Measurements from ENCODE around the gene MYO5B.

DNA sequence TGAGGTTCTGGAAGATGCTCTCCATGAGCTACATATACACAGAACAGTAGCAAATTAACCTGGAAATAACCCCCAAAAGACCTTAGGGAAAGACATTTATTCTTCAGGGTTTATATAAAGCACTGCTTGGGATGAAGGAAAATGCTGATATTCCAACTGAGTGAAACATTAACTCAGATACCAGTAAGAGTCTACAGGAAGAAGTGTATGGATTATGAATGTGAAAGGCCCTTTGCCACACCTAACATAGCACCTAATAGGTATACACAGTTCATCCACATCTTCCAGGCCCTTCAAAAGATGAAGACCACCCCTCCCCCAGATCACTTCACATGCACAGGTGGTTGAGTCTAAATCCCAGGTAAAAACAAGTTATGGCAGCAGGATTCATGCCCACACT lies 50.4 kb downstream of the MYO5B start:
- TF ChIP-seq, protein P1, sequence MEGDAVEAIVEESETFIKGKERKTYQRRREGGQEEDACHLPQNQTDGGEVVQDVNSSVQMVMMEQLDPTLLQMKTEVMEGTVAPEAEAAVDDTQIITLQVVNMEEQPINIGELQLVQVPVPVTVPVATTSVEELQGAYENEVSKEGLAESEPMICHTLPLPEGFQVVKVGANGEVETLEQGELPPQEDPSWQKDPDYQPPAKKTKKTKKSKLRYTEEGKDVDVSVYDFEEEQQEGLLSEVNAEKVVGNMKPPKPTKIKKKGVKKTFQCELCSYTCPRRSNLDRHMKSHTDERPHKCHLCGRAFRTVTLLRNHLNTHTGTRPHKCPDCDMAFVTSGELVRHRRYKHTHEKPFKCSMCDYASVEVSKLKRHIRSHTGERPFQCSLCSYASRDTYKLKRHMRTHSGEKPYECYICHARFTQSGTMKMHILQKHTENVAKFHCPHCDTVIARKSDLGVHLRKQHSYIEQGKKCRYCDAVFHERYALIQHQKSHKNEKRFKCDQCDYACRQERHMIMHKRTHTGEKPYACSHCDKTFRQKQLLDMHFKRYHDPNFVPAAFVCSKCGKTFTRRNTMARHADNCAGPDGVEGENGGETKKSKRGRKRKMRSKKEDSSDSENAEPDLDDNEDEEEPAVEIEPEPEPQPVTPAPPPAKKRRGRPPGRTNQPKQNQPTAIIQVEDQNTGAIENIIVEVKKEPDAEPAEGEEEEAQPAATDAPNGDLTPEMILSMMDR (IDR thresholded peaks at IDR 0.05 in 4 of 5, conservative IDR thresholded peaks at IDR 0.05 in 1 of 5) = no peak
- no peak for TF ChIP-seq POLR2A (IDR thresholded peaks at IDR 0.05)
